A549 (cell line): ENCODE data around the gene SCUBE1.

ENCODE experiments used
- BHLHE40 ChIP-seq: IDR thresholded peaks from 2 replicates; pipeline ENCODE4 v1.6.1; 2012; ENCODE audit warnings: low read depth, low read length, inconsistent platforms
- CBX2 ChIP-seq: fragments of 200-600 bp; sonication (generic); IDR thresholded peaks from 2 replicates; pipeline ENCODE4 v1.6.1; 2016; ENCODE audit warnings: low read depth, mild to moderate bottlenecking, borderline replicate concordance
- CHD2 ChIP-seq: fragments of 150-350 bp; IDR thresholded peaks from 2 replicates; pipeline ENCODE4 v1.6.1; 2014; ENCODE audit warnings: low read length; ENCODE audit not compliant: partially characterized antibody
- CTCF ChIP-seq: fragments of >200 bp; sonication (Bioruptor Twin); formaldehyde crosslinking; IDR thresholded peaks from 3 replicates; pipeline ENCODE4 v1.5.1; 2016
- EHMT2 ChIP-seq: fragments of 200-600 bp; sonication (generic); IDR thresholded peaks from 2 replicates; pipeline ENCODE4 v1.6.1; 2016; ENCODE audit warnings: antibody characterized with exemption, low read depth, mild to moderate bottlenecking, moderate library complexity
- EP300 ChIP-seq, 2 experiments: fragments of >200 bp; sonication (Bioruptor Twin); formaldehyde crosslinking; IDR thresholded peaks; 2 replicates in 1 of 2; 3 replicates in 1 of 2; pipeline ENCODE4 v1.6.1; 2016 to 2017
- HDAC2 ChIP-seq: fragments of 200-600 bp; sonication (generic); IDR thresholded peaks from 2 replicates; pipeline ENCODE4 v1.6.1; 2016
- JUN ChIP-seq, 2 experiments: fragments of >200 bp; sonication (Bioruptor Twin); formaldehyde crosslinking; IDR thresholded peaks; 2 replicates in 1 of 2; 3 replicates in 1 of 2; pipeline ENCODE4 v1.6.1; 2016 to 2017
- JUNB ChIP-seq: fragments of >200 bp; sonication (Bioruptor Twin); formaldehyde crosslinking; IDR thresholded peaks from 2 replicates; pipeline ENCODE4 v1.6.1; 2016
- MYC ChIP-seq: IDR thresholded peaks from 2 replicates; pipeline ENCODE4 v1.6.1; 2012; ENCODE audit warnings: mild to moderate bottlenecking, inconsistent platforms, low read length, improper control_type of control experiment, borderline replicate concordance
- POLR2A ChIP-seq: IDR thresholded peaks from 2 replicates; pipeline ENCODE4 v1.6.1; 2012; ENCODE audit warnings: mild to moderate bottlenecking, low read length
- RARB ChIP-seq: fragments of 250-450 bp; sonication (Bioruptor Pico); IDR thresholded peaks from 2 replicates; pipeline ENCODE4 v1.8.0; 2021; ENCODE audit warnings: mild to moderate bottlenecking, moderate library complexity
- ZSCAN20 ChIP-seq: fragments of 250-450 bp; sonication (Bioruptor Pico); IDR thresholded peaks from 2 replicates; pipeline ENCODE4 v1.8.0; 2022; ENCODE audit warnings: mild to moderate bottlenecking, moderate library complexity
- TF ChIP-seq, protein P1 (sequence below): fragments of 200-600 bp; sonication (generic); IDR thresholded peaks from 2 replicates; pipeline ENCODE4 v1.6.1; 2016; ENCODE audit warnings: antibody characterized with exemption, mild to moderate bottlenecking, moderate library complexity

GRCh38 chr22:43150731-43151206 lies 192.4 kb downstream of the SCUBE1 start:
- no peak for TF ChIP-seq RARB (CRISPR knock-in tag)
- no peak for TF ChIP-seq MYC
- TF ChIP-seq JUNB = no peak
- TF ChIP-seq, protein P1, sequence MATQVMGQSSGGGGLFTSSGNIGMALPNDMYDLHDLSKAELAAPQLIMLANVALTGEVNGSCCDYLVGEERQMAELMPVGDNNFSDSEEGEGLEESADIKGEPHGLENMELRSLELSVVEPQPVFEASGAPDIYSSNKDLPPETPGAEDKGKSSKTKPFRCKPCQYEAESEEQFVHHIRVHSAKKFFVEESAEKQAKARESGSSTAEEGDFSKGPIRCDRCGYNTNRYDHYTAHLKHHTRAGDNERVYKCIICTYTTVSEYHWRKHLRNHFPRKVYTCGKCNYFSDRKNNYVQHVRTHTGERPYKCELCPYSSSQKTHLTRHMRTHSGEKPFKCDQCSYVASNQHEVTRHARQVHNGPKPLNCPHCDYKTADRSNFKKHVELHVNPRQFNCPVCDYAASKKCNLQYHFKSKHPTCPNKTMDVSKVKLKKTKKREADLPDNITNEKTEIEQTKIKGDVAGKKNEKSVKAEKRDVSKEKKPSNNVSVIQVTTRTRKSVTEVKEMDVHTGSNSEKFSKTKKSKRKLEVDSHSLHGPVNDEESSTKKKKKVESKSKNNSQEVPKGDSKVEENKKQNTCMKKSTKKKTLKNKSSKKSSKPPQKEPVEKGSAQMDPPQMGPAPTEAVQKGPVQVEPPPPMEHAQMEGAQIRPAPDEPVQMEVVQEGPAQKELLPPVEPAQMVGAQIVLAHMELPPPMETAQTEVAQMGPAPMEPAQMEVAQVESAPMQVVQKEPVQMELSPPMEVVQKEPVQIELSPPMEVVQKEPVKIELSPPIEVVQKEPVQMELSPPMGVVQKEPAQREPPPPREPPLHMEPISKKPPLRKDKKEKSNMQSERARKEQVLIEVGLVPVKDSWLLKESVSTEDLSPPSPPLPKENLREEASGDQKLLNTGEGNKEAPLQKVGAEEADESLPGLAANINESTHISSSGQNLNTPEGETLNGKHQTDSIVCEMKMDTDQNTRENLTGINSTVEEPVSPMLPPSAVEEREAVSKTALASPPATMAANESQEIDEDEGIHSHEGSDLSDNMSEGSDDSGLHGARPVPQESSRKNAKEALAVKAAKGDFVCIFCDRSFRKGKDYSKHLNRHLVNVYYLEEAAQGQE = no peak
- TF ChIP-seq CTCF = no peak
- no peak for TF ChIP-seq EP300 (IDR thresholded peaks at IDR 0.05)
- TF ChIP-seq HDAC2 = no peak
- no peak for TF ChIP-seq POLR2A
- TF ChIP-seq EHMT2 = no peak
- no peak for TF ChIP-seq BHLHE40
- TF ChIP-seq CHD2 = no peak
- no peak for TF ChIP-seq ZSCAN20 (CRISPR knock-in tag)
- no peak for TF ChIP-seq CBX2
- TF ChIP-seq JUN (IDR thresholded peaks at IDR 0.05) = no peak
